ENCODE results near the gene KCNH2. TPM values are rescaled to one million over a fixed set of nuclear protein-coding genes. Genes with fewer than 3 reads are reported as not detected.

Gene KCNH2
- total and polyA plus RNA-seq, 2 of the 8 experiments (the other 6 are each of a cell fraction or from before 2014, with no cell fraction given) = 8.0 to 15.0 TPM

DNA sequence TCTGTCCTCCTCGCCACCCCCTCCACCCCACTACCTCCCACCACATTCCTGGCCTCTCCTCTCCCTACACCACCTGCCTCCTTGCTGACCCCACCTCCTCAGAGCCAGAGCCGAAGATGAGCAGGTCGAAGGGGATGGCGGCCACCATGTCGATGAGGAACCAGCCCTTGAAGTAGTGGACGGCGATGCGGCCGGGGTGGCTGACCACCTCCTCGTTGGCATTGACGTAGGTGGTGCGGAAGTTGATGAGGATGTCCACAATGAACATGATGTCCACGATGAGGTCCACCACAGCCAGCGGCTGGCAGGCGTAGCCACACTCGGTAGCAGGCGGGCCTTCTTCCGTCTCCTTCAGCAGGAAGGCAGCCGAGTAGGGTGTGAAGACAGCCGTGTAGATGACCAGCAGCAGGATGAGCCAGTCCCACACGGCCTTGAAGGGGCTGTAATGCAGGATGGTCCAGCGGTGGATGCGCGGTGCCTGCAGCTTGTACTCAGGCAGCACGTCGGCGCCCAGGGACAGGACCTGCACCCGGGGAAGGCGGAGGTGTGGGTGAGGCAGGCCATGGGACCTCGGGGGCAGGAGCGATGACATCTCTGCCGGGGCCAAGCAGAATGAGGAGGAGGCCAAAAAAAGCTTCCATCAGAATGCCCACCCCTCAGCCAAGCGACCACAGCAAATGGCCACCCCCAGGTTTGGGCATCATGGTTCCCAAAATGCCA lies 25.6 kb downstream of the KCNH2 start:
- no peaks in the 10 kb centered on the region for H3K36me3 ChIP-seq (ENCODE audit: control insufficient read depth in 2 of 4, insufficient read depth in 4 of 4, low read length in 3 of 4)
- no peak overlapping the region for H3K9ac ChIP-seq (replicated peaks in 1 of 4; ENCODE audit: extremely low read depth in 1 of 4, low read depth in 3 of 4, low read length in 3 of 4)
- FAIRE-seq (no peak), DNase-seq (ENCODE audit: low read depth in 1 of 2, low spot score in 2 of 2) (no peak)
- no peak overlapping the region for H3K4me2 ChIP-seq (ENCODE audit: insufficient read depth in 1 of 2, low read depth in 2 of 2, low read length in 2 of 2)
- peaks cover 0 to 16% (median 8%) of the 10 kb centered on the region in 4 experiments; a peak in 5 of 7 replicates for H3K27me3 ChIP-seq (replicated peaks in 1 of 4; ENCODE audit: control insufficient read depth in 3 of 4, extremely low read depth in 1 of 4, insufficient read depth in 3 of 4, low read length in 3 of 4)
- no peak overlapping the region for H2BK20ac ChIP-seq (ENCODE audit: low read length)
- no peaks in the 10 kb centered on the region for H3K79me2 ChIP-seq (ENCODE audit: control insufficient read depth in 1 of 2, insufficient read depth in 2 of 2, low read length in 2 of 2)
- H4K5ac ChIP-seq (ENCODE audit: insufficient read length, low read depth, low read length) = no peak overlapping the region
- H3K18ac ChIP-seq (ENCODE audit: extremely low read depth, low read length) = no peak overlapping the region
- no peak overlapping the region; the same call in 1 of the 2 replicates for H4K8ac ChIP-seq (ENCODE audit: extremely low read depth, insufficient read depth, low read length)
- H4K20me1 ChIP-seq (replicated peaks in 1 of 2; ENCODE audit: control insufficient read depth in 1 of 2, insufficient read depth in 2 of 2, low read length in 2 of 2) = peaks cover 0 to 1% of the 10 kb centered on the region in 2 experiments
- no peak overlapping the region for H2BK120ac ChIP-seq (replicated peaks; ENCODE audit: low read depth, low read length)
- no peak overlapping the region for H2BK12ac ChIP-seq (ENCODE audit: low read depth, low read length)
- ChIA-PET POLR2A (ENCODE audit: partially characterized antibody) (no interaction called here), CTCF (ENCODE audit: partially characterized antibody) (interaction anchor here (0.6 to 25.2 kb wide), 6 partner anchors 14 to 76 kb away, joined by 3 to 797 read pairs (median 5); partner anchors contain the start of genes ABCB8 and KCNH2)
- H2AFZ ChIP-seq (ENCODE audit: low read length) = no peak overlapping the region
- H2AK5ac ChIP-seq (ENCODE audit: low read depth, low read length) = no peak overlapping the region
- no peak overlapping the region for H3K27ac ChIP-seq (ENCODE audit: low read depth, low read length)
- no peak overlapping the region for H3K23ac ChIP-seq (ENCODE audit: insufficient read length)
- H2BK5ac ChIP-seq (ENCODE audit: low read depth, low read length) = peak overlapping the region; percentile 18; the same call in 1 of the 2 replicates
- no peak overlapping the region for H3K4ac ChIP-seq (replicated peaks; ENCODE audit: insufficient read length, low read depth, low read length)
- H3K9me3 ChIP-seq (ENCODE audit: insufficient read depth in 2 of 2, low read depth in 1 of 2, low read length in 1 of 2) = no peaks in the 10 kb centered on the region
- H3K56ac ChIP-seq (replicated peaks; ENCODE audit: insufficient read length, low read depth, low read length) = no peak overlapping the region
- H3K4me1 ChIP-seq (replicated peaks in 1 of 4; ENCODE audit: control insufficient read depth in 3 of 4, insufficient read depth in 4 of 4, low read length in 3 of 4) = peaks cover 0 to 35% (median 25%) of the 10 kb centered on the region in 4 experiments; a peak in 6 of 7 replicates
- no peak overlapping the region for H2BK15ac ChIP-seq (ENCODE audit: low read length)
- H3K79me1 ChIP-seq (ENCODE audit: low read depth, low read length) = no peaks in the 10 kb centered on the region
- H4K91ac ChIP-seq (replicated peaks; ENCODE audit: insufficient read length, low read length) = no peak overlapping the region
- peaks cover 4% of the 10 kb centered on the region; the same call in 1 of the 2 replicates for H3K23me2 ChIP-seq (ENCODE audit: low read depth, low read length)
- H3K14ac ChIP-seq (ENCODE audit: insufficient read length) = no peak overlapping the region
- no peak overlapping the region for H3K4me3 ChIP-seq (ENCODE audit: extremely low read depth in 1 of 4, insufficient read depth in 2 of 4, low read depth in 3 of 4, low read length in 4 of 4)
- WGBS, 2 experiments (ENCODE audit: extremely low coverage in 1 of 2, insufficient coverage in 1 of 2, insufficient read length in 1 of 2, insufficient replicate concordance in 2 of 2, low coverage in 1 of 2, low lambda C conversion rate in 2 of 2, missing lambda C conversion rate in 1 of 2) = 92% methylated on average over 32 of the region's 33 CpGs; no CpG with 5 or more reads in 1 of the 2 experiments
- TF ChIP-seq ATF3 (IDR thresholded peaks at IDR 0.05; ENCODE audit: insufficient read depth, low read depth, low read length) = no peak
- no peak for TF ChIP-seq RBBP5 (IDR thresholded peaks at IDR 0.05; ENCODE audit: borderline replicate concordance, low read depth, low read length)
- TF ChIP-seq ATF2 (IDR thresholded peaks at IDR 0.05; ENCODE audit: low read length) = no peak
- no peak for TF ChIP-seq SIX5 (IDR thresholded peaks at IDR 0.05; ENCODE audit: low read depth, low read length)
- no peak for TF ChIP-seq HDAC2 (IDR thresholded peaks at IDR 0.05; ENCODE audit: borderline replicate concordance in 1 of 2, low read depth in 2 of 2, low read length in 2 of 2)
- TF ChIP-seq EZH2 (IDR thresholded peaks at IDR 0.05; ENCODE audit: low read depth, low read length, severe bottlenecking) = no peak
- no peak for TF ChIP-seq FOSL1 (IDR thresholded peaks at IDR 0.05; ENCODE audit: insufficient read depth, low read depth, low read length)

Measured in H1 (cell line).